Calu3 (cell line): ENCODE results near the gene FIG4. TPM values are rescaled to one million over a fixed set of nuclear protein-coding genes. Genes with fewer than 3 reads are reported as not detected.

Source experiments
- BruUV-seq: library from RNA; stranded (reverse); fragments of 400-500 nt; replicated peaks from 2 replicates; lab custom pipeline; 2021; lab: Mats Ljungman, UMichigan
- CTCF ChIA-PET: fragments of 300-600 bp; sonication (Branson Sonifier 250); formaldehyde crosslinking; loops from one replicate; lab custom pipeline; 2022; ENCODE audit warnings: antibody characterized with exemption; lab: Charles Lee
- DNase-seq: peaks from one replicate; pipeline ENCODE4 v3.0.0; 2022
- H3K27ac Mint-ChIP-seq: one replicate; pipeline ENCODE4 v1.8.0; 2022; ENCODE audit warnings: mixed read lengths; ENCODE audit not compliant: unreplicated experiment
- H3K27me3 Mint-ChIP-seq: one replicate; pipeline ENCODE4 v1.8.0; 2022; ENCODE audit warnings: mixed read lengths; ENCODE audit not compliant: unreplicated experiment
- H3K36me3 Mint-ChIP-seq: one replicate; pipeline ENCODE4 v1.8.0; 2022; ENCODE audit warnings: mild to moderate bottlenecking, moderate library complexity, mixed read lengths; ENCODE audit not compliant: insufficient read depth, unreplicated experiment
- H3K4me1 Mint-ChIP-seq: one replicate; pipeline ENCODE4 v1.8.0; 2022; ENCODE audit warnings: mild to moderate bottlenecking, low read depth, mixed read lengths; ENCODE audit not compliant: unreplicated experiment
- H3K4me3 Mint-ChIP-seq: one replicate; pipeline ENCODE4 v1.8.0; 2022; ENCODE audit warnings: mild to moderate bottlenecking, low read depth, moderate library complexity, mixed read lengths; ENCODE audit not compliant: unreplicated experiment
- H3K9me3 Mint-ChIP-seq: one replicate; pipeline ENCODE4 v1.8.0; 2022; ENCODE audit warnings: low read depth, mixed read lengths; ENCODE audit not compliant: unreplicated experiment
- intact Hi-C: fragments of 100-400 bp; cut with micrococcal nuclease; formaldehyde crosslinking; loops from one replicate; pipeline ENCODE4 v1.10.0; 2022; ENCODE audit not compliant: unreplicated experiment
- total RNA-seq: library from RNA; stranded (reverse); gene quantifications from 2 replicates; pipeline ENCODE4 v1.2.3, GENCODE V29; 2022
- TF ChIP-seq, protein P1 (sequence below): fragments of 200-600 bp; IDR thresholded peaks from one replicate; pipeline ENCODE4 v1.8.0; 2022; ENCODE audit warnings: antibody characterized with exemption; ENCODE audit not compliant: unreplicated experiment

The FIG4 gene
- total RNA-seq, 1 experiment from 2014 or later, result 14.7 TPM

GRCh38 chr6:109686566-109687265, 4.4 kb upstream of the FIG4 start:
- TF ChIP-seq, protein P1, sequence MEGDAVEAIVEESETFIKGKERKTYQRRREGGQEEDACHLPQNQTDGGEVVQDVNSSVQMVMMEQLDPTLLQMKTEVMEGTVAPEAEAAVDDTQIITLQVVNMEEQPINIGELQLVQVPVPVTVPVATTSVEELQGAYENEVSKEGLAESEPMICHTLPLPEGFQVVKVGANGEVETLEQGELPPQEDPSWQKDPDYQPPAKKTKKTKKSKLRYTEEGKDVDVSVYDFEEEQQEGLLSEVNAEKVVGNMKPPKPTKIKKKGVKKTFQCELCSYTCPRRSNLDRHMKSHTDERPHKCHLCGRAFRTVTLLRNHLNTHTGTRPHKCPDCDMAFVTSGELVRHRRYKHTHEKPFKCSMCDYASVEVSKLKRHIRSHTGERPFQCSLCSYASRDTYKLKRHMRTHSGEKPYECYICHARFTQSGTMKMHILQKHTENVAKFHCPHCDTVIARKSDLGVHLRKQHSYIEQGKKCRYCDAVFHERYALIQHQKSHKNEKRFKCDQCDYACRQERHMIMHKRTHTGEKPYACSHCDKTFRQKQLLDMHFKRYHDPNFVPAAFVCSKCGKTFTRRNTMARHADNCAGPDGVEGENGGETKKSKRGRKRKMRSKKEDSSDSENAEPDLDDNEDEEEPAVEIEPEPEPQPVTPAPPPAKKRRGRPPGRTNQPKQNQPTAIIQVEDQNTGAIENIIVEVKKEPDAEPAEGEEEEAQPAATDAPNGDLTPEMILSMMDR, result no peak
- no TSS peak for BruUV-seq
- peak overlapping the region; percentile 64 for H3K27ac Mint-ChIP-seq
- H3K36me3 Mint-ChIP-seq, result peaks cover 17% of the 10 kb centered on the region
- DNase-seq, result no peak
- intact Hi-C loops, result no loop called here
- no peaks in the 10 kb centered on the region for H3K9me3 Mint-ChIP-seq
- CTCF ChIA-PET, result interaction anchor here (0.8 kb wide), 1 partner anchor 20 kb away, joined by 4 read pairs; no protein-coding TSS in a partner anchor
- peaks cover 18% of the 10 kb centered on the region for H3K4me1 Mint-ChIP-seq
- H3K4me3 Mint-ChIP-seq, result no peak overlapping the region
- H3K27me3 Mint-ChIP-seq, result no peaks in the 10 kb centered on the region

- BruUV-seq, result no TSS peak
- no peak overlapping the region for H3K4me3 Mint-ChIP-seq
- H3K27ac Mint-ChIP-seq, result peak overlapping the region; percentile 64
- intact Hi-C loops, result no loop called here
- CTCF ChIA-PET, result interaction anchor here (0.6 to 0.8 kb wide), 2 partner anchors 20 to 232 kb away, joined by 4 read pairs; partner anchors contain the start of gene MICAL1
- no peaks in the 10 kb centered on the region for H3K27me3 Mint-ChIP-seq
- peak; percentile 31 for DNase-seq
- no peaks in the 10 kb centered on the region for H3K9me3 Mint-ChIP-seq
- TF ChIP-seq, protein P1, result no peak
- peaks cover 18% of the 10 kb centered on the region for H3K36me3 Mint-ChIP-seq
- peaks cover 18% of the 10 kb centered on the region for H3K4me1 Mint-ChIP-seq
Observed at GRCh38 chr6:109687271-109687761, 3.8 kb upstream of the FIG4 start.

DNA sequence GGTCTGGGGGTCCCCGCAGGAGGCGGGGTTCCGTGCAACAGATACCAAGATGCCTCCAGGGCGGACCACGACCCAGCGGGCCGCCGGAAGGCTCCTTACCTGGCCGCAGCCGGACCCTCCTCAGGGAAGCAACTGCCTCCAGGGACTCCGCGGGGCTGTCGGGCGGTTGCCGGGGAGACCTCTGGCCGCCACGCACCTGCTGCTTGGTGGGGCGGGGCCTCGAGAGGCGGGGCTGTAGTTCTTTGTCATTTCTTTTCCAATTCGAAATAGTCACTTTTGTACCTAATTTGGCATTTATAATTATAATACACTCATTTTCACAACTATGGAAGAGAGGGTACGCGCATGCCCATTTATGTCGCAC, 741 bp upstream of the FIG4 start:
- TF ChIP-seq, protein P1, result no peak
- intact Hi-C loops, result loop anchor here (2.0 to 5.0 kb wide), 2 partner anchors 93 to 164 kb away; no protein-coding TSS in a partner anchor
- H3K9me3 Mint-ChIP-seq, result no peaks in the 10 kb centered on the region
- peak overlapping the region; percentile 77 for H3K4me3 Mint-ChIP-seq
- peaks cover 18% of the 10 kb centered on the region for H3K36me3 Mint-ChIP-seq
- CTCF ChIA-PET, result interaction anchor here (1.4 kb wide), 1 partner anchor 212 kb away, joined by 3 read pairs; no protein-coding TSS in a partner anchor
- H3K27ac Mint-ChIP-seq, result peak overlapping the region; percentile 73
- no TSS peak for BruUV-seq
- DNase-seq, result peak; percentile 77
- no peaks in the 10 kb centered on the region for H3K27me3 Mint-ChIP-seq
- H3K4me1 Mint-ChIP-seq, result peaks cover 18% of the 10 kb centered on the region

GRCh38 chr6:109693111-109693510, 2.0 kb downstream of the FIG4 start:
- no TSS peak for BruUV-seq
- TF ChIP-seq, protein P1, result no peak
- Mint-ChIP-seq H3K4me3 (no peak overlapping the region), H3K36me3 (peaks cover 23% of the 10 kb centered on the region), H3K9me3 (no peaks in the 10 kb centered on the region), H3K27ac (no peak overlapping the region), H3K27me3 (no peaks in the 10 kb centered on the region), H3K4me1 (peaks cover 6% of the 10 kb centered on the region)
- CTCF ChIA-PET, result no interaction called here
- DNase-seq, result no peak
- intact Hi-C loops, result loop anchor here (5.0 kb wide), 1 partner anchor 96 kb away; no protein-coding TSS in a partner anchor
